ENCODE results near the gene EFCAB7.
"Not testable (repeated sequence)": the region's sequence is repeated elsewhere in the genome, so short reads cannot be mapped to it uniquely, and the experiment has no call there.

The EFCAB7 gene

GRCh38 chr1:63555480-63555879 lies 32.2 kb downstream of the EFCAB7 start:
- no peak for DNase-seq

GRCh38 chr1:63557365-63557987 lies 34.2 kb downstream of the EFCAB7 start:
- DNase-seq = no peak

- no peak for DNase-seq
Observed at GRCh38 chr1:63559357-63559756, 36.0 kb downstream of the EFCAB7 start.

- DNase-seq = no peak
Observed at GRCh38 chr1:63563745-63564144, 40.4 kb downstream of the EFCAB7 start.

- DNase-seq = no peak
Observed at GRCh38 chr1:63569068-63569467, 45.7 kb downstream of the EFCAB7 start.

- no peak for DNase-seq
Observed at GRCh38 chr1:63569640-63570316, 46.5 kb downstream of the EFCAB7 start.

GRCh38 chr1:63572686-63573085 lies 49.4 kb downstream of the EFCAB7 start:
- not testable (repeated sequence) for DNase-seq

- DNase-seq = not testable (repeated sequence)
Observed at GRCh38 chr1:63574203-63574796, 51.0 kb downstream of the EFCAB7 start.

- DNase-seq = peak in 1 of 2 experiments; percentile 3
Observed at GRCh38 chr1:63575340-63575826, 52.1 kb downstream of the EFCAB7 start.

GRCh38 chr1:63586326-63586725 lies 63.0 kb downstream of the EFCAB7 start:
- DNase-seq = not testable (repeated sequence)

GRCh38 chr1:63590166-63590560 lies 66.8 kb downstream of the EFCAB7 start:
- no peak for DNase-seq

- no peak for DNase-seq
Observed at GRCh38 chr1:63592536-63593302, 69.4 kb downstream of the EFCAB7 start.

- peak in 1 of 2 experiments; percentile 46 for DNase-seq
Observed at GRCh38 chr1:63593303-63593885, 70.1 kb downstream of the EFCAB7 start, which contains the start of gene PGM1. PGM1 (plus strand) TSS chr1:63593411; CDS start chr1:63593489, 78 bp downstream.

- DNase-seq = no peak
Observed at GRCh38 chr1:63593886-63594605, 70.7 kb downstream of the EFCAB7 start.

- no peak for DNase-seq
Observed at GRCh38 chr1:63595435-63595834, 72.1 kb downstream of the EFCAB7 start.

- DNase-seq = no peak
Observed at GRCh38 chr1:63599799-63600198, 76.5 kb downstream of the EFCAB7 start.

GRCh38 chr1:63600248-63600647 lies 76.9 kb downstream of the EFCAB7 start:
- no peak for DNase-seq

- DNase-seq = no peak
Observed at GRCh38 chr1:63601061-63601460, 77.7 kb downstream of the EFCAB7 start.

GRCh38 chr1:63601463-63601862 lies 78.1 kb downstream of the EFCAB7 start:
- no peak for DNase-seq

- DNase-seq = no peak
Observed at GRCh38 chr1:63601912-63602311, 78.6 kb downstream of the EFCAB7 start.

GRCh38 chr1:63602629-63603028 lies 79.3 kb downstream of the EFCAB7 start:
- no peak for DNase-seq

- DNase-seq = no peak
Observed at GRCh38 chr1:63603810-63604209, 80.5 kb downstream of the EFCAB7 start.
